MM.1S (cell line): ENCODE results near the gene KRTAP5-9.
"Not testable (repeated sequence)": the region's sequence is repeated elsewhere in the genome, so short reads cannot be mapped to it uniquely, and the experiment has no call there.

Experiments used
- DNase-seq: peaks from one replicate; pipeline ENCODE4 v3.0.0-alpha.2; 2015
- H2AFZ ChIP-seq: fragments of 300-600 bp; sonication (generic); 2 replicates; pipeline ENCODE4 v1.6.0; 2016; ENCODE audit warnings: antibody characterized with exemption, low read length
- H3F3A ChIP-seq: fragments of 300-600 bp; sonication (generic); 2 replicates; pipeline ENCODE4 v1.6.1; 2016; ENCODE audit warnings: mild to moderate bottlenecking, antibody characterized with exemption, low read length, moderate library complexity, mixed read lengths; ENCODE audit not compliant: insufficient read depth
- H3K27ac ChIP-seq: fragments of 300-600 bp; sonication (generic); 2 replicates; pipeline ENCODE4 v1.5.1; 2016; ENCODE audit warnings: mild to moderate bottlenecking, low read length
- H3K27me3 ChIP-seq: fragments of 300-600 bp; sonication (generic); replicated peaks from 2 replicates; pipeline ENCODE4 v1.6.0; 2016; ENCODE audit warnings: low read length; ENCODE audit not compliant: insufficient read depth
- H3K36me3 ChIP-seq: fragments of 300-600 bp; sonication (generic); replicated peaks from 2 replicates; pipeline ENCODE4 v1.6.1; 2016; ENCODE audit warnings: mild to moderate bottlenecking, low read length, mixed read lengths; ENCODE audit not compliant: insufficient read depth
- H3K4me1 ChIP-seq: fragments of 300-600 bp; sonication (generic); 2 replicates; pipeline ENCODE4 v1.6.1; 2016; ENCODE audit warnings: low read length, mixed read lengths
- H3K4me2 ChIP-seq: fragments of 300-600 bp; sonication (generic); 2 replicates; pipeline ENCODE4 v1.6.0; 2016; ENCODE audit warnings: low read depth, low read length
- H3K4me3 ChIP-seq: fragments of 300-600 bp; sonication (generic); 2 replicates; pipeline ENCODE4 v1.5.1; 2016; ENCODE audit warnings: low read length, mixed read lengths
- H3K79me2 ChIP-seq: fragments of 300-600 bp; sonication (generic); 2 replicates; pipeline ENCODE4 v1.6.1; 2016; ENCODE audit warnings: mixed run types, low read length, mixed read lengths
- H3K9ac ChIP-seq: fragments of 300-600 bp; sonication (generic); 2 replicates; pipeline ENCODE4 v1.6.1; 2016; ENCODE audit warnings: low read length, mixed read lengths
- H3K9me2 ChIP-seq: fragments of 300-600 bp; sonication (generic); replicated peaks from 2 replicates; pipeline ENCODE4 v1.6.1; 2016; ENCODE audit warnings: mild to moderate bottlenecking, low read length, mixed read lengths; ENCODE audit not compliant: insufficient read depth
- H3K9me3 ChIP-seq: fragments of 300-600 bp; sonication (generic); replicated peaks from 2 replicates; pipeline ENCODE4 v1.6.1; 2016; ENCODE audit warnings: mild to moderate bottlenecking, low read length, mixed read lengths; ENCODE audit not compliant: insufficient read depth
- H4K20me1 ChIP-seq: fragments of 300-600 bp; sonication (generic); 2 replicates; pipeline ENCODE4 v1.6.1; 2016; ENCODE audit warnings: mild to moderate bottlenecking, low read length, moderate library complexity, mixed read lengths; ENCODE audit not compliant: insufficient read depth
- CTCF ChIP-seq: fragments of 300-600 bp; sonication (generic); IDR thresholded peaks from 2 replicates; pipeline ENCODE4 v1.5.1; 2016; ENCODE audit warnings: antibody characterized with exemption, low read length, mixed read lengths
- EZH2 ChIP-seq: fragments of 300-600 bp; sonication (generic); optimal IDR thresholded peaks from 2 replicates; pipeline ENCODE3; 2017; ENCODE audit warnings: low read depth, mild to moderate bottlenecking, antibody characterized with exemption, low read length, mixed read lengths
- EZH2phosphoT487 ChIP-seq: fragments of 300-600 bp; sonication (generic); IDR thresholded peaks from 2 replicates; pipeline ENCODE4 v1.6.1; 2018; ENCODE audit warnings: antibody characterized with exemption, low read length

Gene KRTAP5-9

GRCh38 chr11:71527576-71528210 lies 20.5 kb upstream of the KRTAP5-9 start:
- H3K4me1 ChIP-seq, result no peaks in the 10 kb centered on the region

GRCh38 chr11:71530602-71531001 lies 17.6 kb upstream of the KRTAP5-9 start:
- TF ChIP-seq EZH2, result no peak
- TF ChIP-seq CTCF, result no peak
- TF ChIP-seq EZH2phosphoT487, result no peak
- H3K4me3 ChIP-seq, result no peak overlapping the region
- no peak overlapping the region for H2AFZ ChIP-seq
- no peak for DNase-seq
- no peaks in the 10 kb centered on the region for H3F3A ChIP-seq
- peaks cover 40% of the 10 kb centered on the region for H3K27me3 ChIP-seq
- H3K9me3 ChIP-seq, result no peaks in the 10 kb centered on the region
- H3K9me2 ChIP-seq, result no peaks in the 10 kb centered on the region
- H3K27ac ChIP-seq, result no peak overlapping the region
- no peaks in the 10 kb centered on the region for H3K79me2 ChIP-seq
- H3K9ac ChIP-seq, result no peak overlapping the region
- no peaks in the 10 kb centered on the region for H4K20me1 ChIP-seq
- H3K4me1 ChIP-seq, result no peaks in the 10 kb centered on the region
- H3K36me3 ChIP-seq, result no peaks in the 10 kb centered on the region
- no peak overlapping the region for H3K4me2 ChIP-seq

More at GRCh38 chr11:71527576-71528210, 20.5 kb upstream of the KRTAP5-9 start:
- Histone ChIP-seq H2AFZ (no peak overlapping the region), H3K9ac (no peak overlapping the region), H3F3A (no peaks in the 10 kb centered on the region), H3K36me3 (no peaks in the 10 kb centered on the region), H3K9me2 (no peaks in the 10 kb centered on the region), H3K27ac (no peak overlapping the region), H3K79me2 (no peaks in the 10 kb centered on the region), H3K9me3 (no peaks in the 10 kb centered on the region), H4K20me1 (no peaks in the 10 kb centered on the region), H3K27me3 (peaks cover 42% of the 10 kb centered on the region), H3K4me3 (no peak overlapping the region), H3K4me2 (no peak overlapping the region)
- DNase-seq, result no peak
- TF ChIP-seq CTCF, result no peak
- TF ChIP-seq EZH2, result no peak
- no peak for TF ChIP-seq EZH2phosphoT487

- no peaks in the 10 kb centered on the region for H3K36me3 ChIP-seq
- no peak overlapping the region for H2AFZ ChIP-seq
- H3K9me3 ChIP-seq, result no peaks in the 10 kb centered on the region
- no peak overlapping the region for H3K4me3 ChIP-seq
- no peak overlapping the region for H3K9ac ChIP-seq
- H4K20me1 ChIP-seq, result no peaks in the 10 kb centered on the region
- H3K27me3 ChIP-seq, result peaks cover 32% of the 10 kb centered on the region
- no peaks in the 10 kb centered on the region for H3K79me2 ChIP-seq
- no peak overlapping the region for H3K4me2 ChIP-seq
- H3F3A ChIP-seq, result no peaks in the 10 kb centered on the region
- DNase-seq, result no peak
- TF ChIP-seq EZH2phosphoT487 (no peak), CTCF (no peak), EZH2 (no peak)
- no peaks in the 10 kb centered on the region for H3K9me2 ChIP-seq
- no peak overlapping the region for H3K27ac ChIP-seq
- H3K4me1 ChIP-seq, result no peaks in the 10 kb centered on the region
These were observed 16.1 kb upstream of the KRTAP5-9 start for GRCh38 chr11:71532036-71532610.

- H3K9me3 ChIP-seq, H3K27ac ChIP-seq, H3K9me2 ChIP-seq, H3K4me2 ChIP-seq, H3K4me1 ChIP-seq, H3F3A ChIP-seq, H2AFZ ChIP-seq, H3K79me2 ChIP-seq, H3K9ac ChIP-seq, H4K20me1 ChIP-seq, H3K4me3 ChIP-seq, DNase-seq, H3K36me3 ChIP-seq: not testable (repeated sequence)
- peaks cover 35% of the 10 kb centered on the region for H3K27me3 ChIP-seq
These were observed 13.3 kb upstream of the KRTAP5-9 start for GRCh38 chr11:71534711-71535608.
